ENCODE measurements around the gene C1QA. TPM values are rescaled to one million over a fixed set of nuclear protein-coding genes. Genes with fewer than 3 reads are reported as not detected.

Gene C1QA
- total and polyA plus RNA-seq, 2 experiments from 2014 or later = 5.9 to 7.8 TPM

DNA sequence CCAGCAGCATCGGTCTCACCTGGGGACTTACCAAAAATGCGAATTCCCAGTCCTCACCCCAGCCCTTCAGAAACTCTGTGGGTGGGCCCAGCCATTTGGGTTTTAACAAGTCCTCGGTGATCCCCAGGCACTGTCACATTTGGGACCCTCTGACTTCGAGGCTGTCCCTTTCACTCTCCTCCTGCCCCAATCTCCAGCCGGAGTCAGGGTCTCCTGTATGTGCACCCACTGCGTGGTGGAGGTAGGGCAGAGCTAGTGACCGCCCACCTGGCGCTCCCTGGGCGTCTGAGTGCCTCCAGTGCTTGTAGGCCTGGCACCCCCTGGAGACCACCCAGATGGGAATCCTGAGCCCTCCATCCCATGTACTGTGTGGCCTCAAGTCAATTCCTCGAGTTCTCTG, 42.0 kb upstream of the C1QA start:
- no peak for DNase-seq (ENCODE audit: low spot score)
- TF ChIP-seq EZH2 (IDR thresholded peaks at IDR 0.05; ENCODE audit: borderline replicate concordance) (no peak), EZH2phosphoT487 (IDR thresholded peaks at IDR 0.05; ENCODE audit: low read depth, severe bottlenecking, unreplicated experiment) (no peak)
- TF ChIP-seq, protein P1, sequence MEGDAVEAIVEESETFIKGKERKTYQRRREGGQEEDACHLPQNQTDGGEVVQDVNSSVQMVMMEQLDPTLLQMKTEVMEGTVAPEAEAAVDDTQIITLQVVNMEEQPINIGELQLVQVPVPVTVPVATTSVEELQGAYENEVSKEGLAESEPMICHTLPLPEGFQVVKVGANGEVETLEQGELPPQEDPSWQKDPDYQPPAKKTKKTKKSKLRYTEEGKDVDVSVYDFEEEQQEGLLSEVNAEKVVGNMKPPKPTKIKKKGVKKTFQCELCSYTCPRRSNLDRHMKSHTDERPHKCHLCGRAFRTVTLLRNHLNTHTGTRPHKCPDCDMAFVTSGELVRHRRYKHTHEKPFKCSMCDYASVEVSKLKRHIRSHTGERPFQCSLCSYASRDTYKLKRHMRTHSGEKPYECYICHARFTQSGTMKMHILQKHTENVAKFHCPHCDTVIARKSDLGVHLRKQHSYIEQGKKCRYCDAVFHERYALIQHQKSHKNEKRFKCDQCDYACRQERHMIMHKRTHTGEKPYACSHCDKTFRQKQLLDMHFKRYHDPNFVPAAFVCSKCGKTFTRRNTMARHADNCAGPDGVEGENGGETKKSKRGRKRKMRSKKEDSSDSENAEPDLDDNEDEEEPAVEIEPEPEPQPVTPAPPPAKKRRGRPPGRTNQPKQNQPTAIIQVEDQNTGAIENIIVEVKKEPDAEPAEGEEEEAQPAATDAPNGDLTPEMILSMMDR (IDR thresholded peaks at IDR 0.05; ENCODE audit: poor library complexity) = no peak

DNA sequence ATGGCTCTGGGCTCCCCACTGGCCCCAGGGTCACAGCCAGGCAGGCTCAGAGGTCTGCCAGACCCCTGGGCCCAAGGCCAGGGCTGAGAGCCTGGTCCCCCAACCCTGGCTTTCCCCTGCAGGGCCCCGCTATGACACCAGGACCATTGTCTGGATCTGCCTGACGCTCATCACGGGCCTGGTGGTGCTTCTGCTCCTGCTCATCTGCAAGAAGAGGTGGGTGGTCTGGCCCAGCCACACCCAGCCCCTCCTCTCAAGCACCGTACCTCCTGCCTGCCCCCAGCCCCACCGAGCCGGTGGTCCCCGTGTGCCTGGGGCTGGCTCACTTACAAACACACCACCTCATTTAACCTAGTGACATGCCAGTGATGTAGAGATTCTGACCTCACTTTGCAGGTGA, 41.3 kb upstream of the C1QA start:
- H3K9me3 ChIP-seq (ENCODE audit: low read depth) = no peaks in the 10 kb centered on the region
- no peak overlapping the region for H3K27ac ChIP-seq
- no peaks in the 10 kb centered on the region for H4K20me1 ChIP-seq (ENCODE audit: insufficient read depth, poor library complexity, severe bottlenecking)
- H3K27me3 ChIP-seq = peaks cover 16% of the 10 kb centered on the region
- WGBS (ENCODE audit: low lambda C conversion rate, missing lambda C conversion rate) = 86% methylated on average over 7 of the region's 7 CpGs
- no peaks in the 10 kb centered on the region for H3K36me3 ChIP-seq (replicated peaks; ENCODE audit: insufficient read depth, low read depth)
- H3K9me2 ChIP-seq (replicated peaks; ENCODE audit: insufficient read depth) = no peaks in the 10 kb centered on the region
- H2AFZ ChIP-seq = no peak overlapping the region
- H3K4me2 ChIP-seq = no peak overlapping the region
- no peaks in the 10 kb centered on the region for H3K79me2 ChIP-seq
- TF ChIP-seq, protein P1 (IDR thresholded peaks at IDR 0.05; ENCODE audit: poor library complexity) = no peak
- no peak for TF ChIP-seq EZH2phosphoT487 (IDR thresholded peaks at IDR 0.05; ENCODE audit: low read depth, severe bottlenecking, unreplicated experiment)
- TF ChIP-seq EZH2 (IDR thresholded peaks at IDR 0.05; ENCODE audit: borderline replicate concordance) = no peak
- H3K4me1 ChIP-seq (ENCODE audit: insufficient read depth) = no peaks in the 10 kb centered on the region
- no peak overlapping the region for H3K4me3 ChIP-seq
- no peak for DNase-seq (ENCODE audit: low spot score)

More for the DNA sequence above, 42.0 kb upstream of the C1QA start:
- Histone ChIP-seq H3K36me3 (replicated peaks; ENCODE audit: insufficient read depth, low read depth) (no peaks in the 10 kb centered on the region), H4K20me1 (ENCODE audit: insufficient read depth, poor library complexity, severe bottlenecking) (no peaks in the 10 kb centered on the region), H3K27ac (no peak overlapping the region), H3K9me2 (replicated peaks; ENCODE audit: insufficient read depth) (no peaks in the 10 kb centered on the region), H3K27me3 (peaks cover 15% of the 10 kb centered on the region), H2AFZ (no peak overlapping the region), H3K9me3 (ENCODE audit: low read depth) (no peaks in the 10 kb centered on the region), H3K4me3 (no peak overlapping the region), H3K4me2 (no peak overlapping the region), H3K4me1 (ENCODE audit: insufficient read depth) (no peaks in the 10 kb centered on the region), H3K79me2 (no peaks in the 10 kb centered on the region)
- WGBS (ENCODE audit: low lambda C conversion rate, missing lambda C conversion rate) = 91% methylated on average over 10 of the region's 10 CpGs

DNA sequence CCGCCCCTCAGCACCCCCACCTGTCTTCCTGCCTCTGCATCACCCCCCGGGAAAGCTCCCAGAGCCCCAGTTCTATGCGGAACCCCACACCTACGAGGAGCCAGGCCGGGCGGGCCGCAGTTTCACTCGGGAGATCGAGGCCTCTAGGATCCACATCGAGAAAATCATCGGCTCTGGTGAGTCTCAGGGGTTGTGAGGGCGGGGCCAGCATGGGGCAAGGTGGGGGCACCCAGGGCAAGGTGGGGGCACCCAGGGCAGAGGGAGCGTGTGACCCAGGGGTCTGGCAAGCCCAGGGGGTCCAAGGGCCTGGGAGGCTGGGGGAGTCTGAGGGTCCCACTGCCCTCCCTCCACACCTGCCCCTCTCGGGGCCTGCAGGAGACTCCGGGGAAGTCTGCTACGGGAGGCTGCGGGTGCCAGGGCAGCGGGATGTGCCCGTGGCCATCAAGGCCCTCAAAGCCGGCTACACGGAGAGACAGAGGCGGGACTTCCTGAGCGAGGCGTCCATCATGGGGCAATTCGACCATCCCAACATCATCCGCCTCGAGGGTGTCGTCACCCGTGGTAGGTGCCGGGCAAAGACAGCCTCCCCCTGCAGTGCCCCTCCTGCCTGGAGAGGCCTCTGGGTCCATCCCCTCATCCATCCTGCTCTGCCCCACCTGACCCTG, 39.0 kb upstream of the C1QA start:
- Histone ChIP-seq H3K27ac (no peak overlapping the region), H3K27me3 (peaks cover 16% of the 10 kb centered on the region), H3K4me1 (ENCODE audit: insufficient read depth) (no peaks in the 10 kb centered on the region), H3K9me2 (replicated peaks; ENCODE audit: insufficient read depth) (no peaks in the 10 kb centered on the region), H3K36me3 (replicated peaks; ENCODE audit: insufficient read depth, low read depth) (no peaks in the 10 kb centered on the region), H3K4me3 (no peak overlapping the region), H3K9me3 (ENCODE audit: low read depth) (no peaks in the 10 kb centered on the region), H3K79me2 (no peaks in the 10 kb centered on the region), H2AFZ (no peak overlapping the region), H4K20me1 (ENCODE audit: insufficient read depth, poor library complexity, severe bottlenecking) (no peaks in the 10 kb centered on the region), H3K4me2 (no peak overlapping the region)
- no peak for DNase-seq (ENCODE audit: low spot score)
- WGBS (ENCODE audit: low lambda C conversion rate, missing lambda C conversion rate) = 87% methylated on average over 28 of the region's 30 CpGs
- TF ChIP-seq EZH2phosphoT487 (IDR thresholded peaks at IDR 0.05; ENCODE audit: low read depth, severe bottlenecking, unreplicated experiment) (no peak), EZH2 (IDR thresholded peaks at IDR 0.05; ENCODE audit: borderline replicate concordance) (no peak)
- TF ChIP-seq, protein P1 (IDR thresholded peaks at IDR 0.05; ENCODE audit: poor library complexity) = no peak
